Measurements from ENCODE around the gene LRATD1.

GRCh38 chr2:14654835-14655282 is 22.3 kb downstream of the LRATD1 start:
- no peak for TF ChIP-seq CTCF (IDR thresholded peaks at IDR 0.05)
- TF ChIP-seq POLR2A (IDR thresholded peaks at IDR 0.05): no peak
